ELF-1 (cell line): ENCODE results near the gene CAPN15.

ENCODE experiments used
- DNase-seq: peaks from one replicate; pipeline ENCODE4 v3.0.0-alpha.2; 2016; ENCODE audit warnings: low read depth, low spot score

Gene CAPN15

DNA sequence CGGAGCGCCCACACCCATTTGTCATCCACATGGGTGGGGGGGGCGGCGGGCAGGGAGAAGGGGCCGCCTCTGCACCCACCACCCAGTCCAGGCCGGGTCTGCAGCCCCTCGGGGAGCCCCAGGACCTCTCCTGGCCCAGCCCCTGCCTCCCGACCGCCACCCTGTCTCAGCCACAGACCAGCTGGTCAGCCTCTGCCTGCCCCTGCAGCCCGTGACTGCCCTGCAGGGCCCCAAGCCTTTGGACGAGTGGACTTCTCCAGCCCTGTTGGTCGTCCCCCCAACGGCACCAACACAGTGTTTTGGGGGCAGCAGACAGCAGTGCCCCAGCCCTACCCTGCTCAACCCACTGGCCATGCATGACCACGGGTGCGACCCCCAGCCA is 33.9 kb downstream of the CAPN15 start:
- DNase-seq, result no peak

DNA sequence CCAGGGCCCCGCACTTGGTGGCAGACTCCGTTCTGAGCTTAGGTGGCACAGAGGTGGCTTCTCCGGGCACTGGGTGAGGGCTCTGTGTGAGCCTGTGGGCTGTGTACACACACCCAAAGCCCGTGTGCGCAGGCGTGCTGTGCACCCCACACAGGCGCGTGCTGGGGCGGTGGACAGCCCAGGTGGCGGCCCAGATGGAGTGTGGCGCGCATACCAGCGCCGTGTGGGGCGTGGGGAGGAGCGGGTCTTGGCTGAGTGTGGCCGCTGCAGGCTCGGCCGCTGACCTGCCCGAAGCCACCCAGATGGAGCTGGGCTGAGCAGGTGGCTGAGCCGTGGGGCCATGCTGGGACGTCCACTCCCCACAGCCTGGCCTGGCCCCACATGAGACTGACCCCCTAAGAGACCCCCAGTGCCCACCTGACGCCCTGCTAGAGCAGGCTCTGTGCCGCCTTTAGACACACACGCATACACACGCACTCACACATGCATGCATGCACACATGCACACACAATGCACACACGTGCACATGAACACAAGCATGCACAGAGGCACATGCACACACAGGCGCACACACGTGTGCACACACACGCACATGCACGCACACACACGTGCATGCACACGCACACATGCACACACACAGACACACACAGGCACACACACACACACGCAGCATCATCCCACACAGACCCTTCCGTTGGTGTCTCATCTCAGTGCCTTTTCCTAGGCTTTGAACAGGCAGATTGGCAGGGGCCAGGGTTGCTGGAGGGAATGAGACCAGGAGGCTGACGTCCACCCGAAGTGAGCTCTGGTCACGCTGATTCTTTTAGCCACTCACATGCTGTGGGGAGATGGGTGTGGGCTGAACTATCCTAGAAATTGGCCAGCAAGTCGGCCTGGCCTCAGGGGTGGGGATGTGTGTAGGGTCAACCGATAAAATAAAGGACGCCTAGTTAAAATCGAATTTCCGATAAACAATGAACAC is 34.7 kb downstream of the CAPN15 start:
- DNase-seq, result no peak

DNA sequence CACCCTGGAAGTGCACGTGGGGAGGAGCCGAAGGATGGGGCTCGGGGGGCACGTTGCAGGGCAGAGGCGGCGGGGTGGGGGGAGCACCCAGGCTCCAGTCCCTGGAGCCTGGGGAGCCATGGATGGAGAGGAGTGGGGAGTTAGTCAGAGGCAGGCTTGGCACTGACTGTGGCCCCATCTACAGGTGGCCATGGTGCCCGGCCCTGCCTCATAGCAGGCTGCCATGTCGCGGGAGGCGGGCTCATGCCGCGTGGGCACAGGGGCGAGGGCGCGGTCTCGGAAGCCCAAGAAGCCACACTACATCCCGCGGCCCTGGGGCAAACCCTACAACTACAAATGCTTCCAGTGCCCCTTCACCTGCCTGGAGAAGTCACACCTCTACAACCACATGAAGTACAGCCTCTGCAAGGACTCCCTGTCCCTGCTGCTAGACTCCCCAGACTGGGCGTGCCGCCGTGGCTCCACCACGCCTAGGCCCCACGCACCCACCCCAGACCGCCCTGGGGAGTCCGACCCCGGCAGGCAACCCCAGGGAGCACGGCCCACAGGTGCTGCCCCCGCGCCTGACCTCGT is 35.6 kb downstream of the CAPN15 start:
- no peak for DNase-seq

DNA sequence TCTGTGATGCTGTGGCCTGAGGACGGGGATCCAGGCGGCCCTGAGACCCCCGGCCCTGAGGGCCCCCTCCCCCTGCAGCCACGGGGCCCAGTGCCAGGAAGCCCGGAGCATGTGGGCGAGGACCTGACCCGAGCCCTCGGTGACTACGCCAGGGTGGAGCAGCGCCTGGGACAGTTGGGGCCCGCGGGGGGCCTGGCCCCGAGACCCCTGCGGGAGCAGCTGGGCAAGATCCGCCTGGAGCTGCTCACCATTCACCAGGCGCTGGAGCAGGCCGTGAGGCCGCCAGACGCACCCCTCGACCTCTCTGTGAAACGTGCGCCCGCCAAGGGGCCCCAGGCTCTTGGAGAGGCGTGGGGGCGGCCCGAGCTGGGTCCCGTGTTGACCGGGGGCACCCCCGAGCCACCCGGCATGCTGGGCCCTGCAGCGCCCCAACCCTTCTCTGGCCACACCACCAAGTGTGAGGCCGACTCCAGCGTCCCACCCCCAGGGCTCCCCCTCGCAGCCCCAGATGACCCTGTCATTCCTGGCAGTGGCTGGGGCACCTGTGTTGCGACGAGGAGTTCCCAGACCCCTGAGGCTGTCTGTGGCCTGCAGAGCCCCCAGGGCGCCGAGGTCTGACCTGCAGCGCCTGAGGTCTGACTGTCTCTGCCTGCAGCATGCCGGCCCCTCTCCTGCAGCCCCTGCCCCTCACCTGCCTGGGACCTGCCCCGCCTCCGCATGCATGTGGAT is 37.3 kb downstream of the CAPN15 start:
- peak; percentile 46 for DNase-seq

DNA sequence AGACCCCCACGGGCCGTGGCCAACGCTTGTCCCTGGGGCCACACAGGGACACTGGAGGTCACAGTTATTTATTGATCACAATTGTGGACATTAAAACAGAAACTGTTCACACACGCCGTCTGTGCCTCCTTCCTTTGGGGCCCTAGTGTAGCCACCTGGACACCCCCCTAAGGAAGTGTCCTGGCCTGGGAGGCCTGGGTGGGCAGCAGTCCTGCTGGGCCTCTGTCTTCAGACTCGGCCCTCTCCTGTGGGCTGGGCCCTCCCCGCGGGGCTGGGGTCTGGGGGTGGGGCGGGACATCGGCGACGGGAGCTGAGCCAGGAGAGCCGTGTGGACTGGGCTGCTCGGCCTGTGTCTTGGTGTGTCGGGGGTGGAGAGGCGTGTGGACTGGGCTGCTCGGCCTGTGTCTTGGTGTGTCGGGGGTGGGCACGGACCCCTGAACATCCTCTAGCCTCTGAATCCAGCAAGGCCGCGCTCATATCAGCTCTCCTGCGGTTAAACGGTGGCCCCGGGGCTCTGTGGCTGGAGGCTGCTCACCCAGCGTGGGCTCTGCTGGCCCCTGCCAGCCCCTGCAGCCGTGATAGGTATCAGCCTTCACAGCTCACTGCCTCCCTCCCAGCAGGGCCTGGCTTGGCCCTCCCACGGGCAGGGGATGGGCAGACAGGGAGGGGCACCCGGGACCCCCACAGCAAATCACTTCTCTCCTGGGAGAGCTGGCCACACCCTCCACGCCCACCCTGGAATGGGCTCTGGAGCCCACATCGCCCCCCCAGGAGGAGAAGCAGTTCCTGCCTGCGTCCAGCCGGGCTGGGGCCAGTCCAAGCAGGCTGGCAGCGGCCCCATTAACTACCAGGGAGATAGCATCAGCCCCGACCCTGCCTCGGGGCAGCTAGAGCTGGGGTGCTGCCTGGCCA is 38.2 kb downstream of the CAPN15 start:
- peak; percentile 54 for DNase-seq

DNA sequence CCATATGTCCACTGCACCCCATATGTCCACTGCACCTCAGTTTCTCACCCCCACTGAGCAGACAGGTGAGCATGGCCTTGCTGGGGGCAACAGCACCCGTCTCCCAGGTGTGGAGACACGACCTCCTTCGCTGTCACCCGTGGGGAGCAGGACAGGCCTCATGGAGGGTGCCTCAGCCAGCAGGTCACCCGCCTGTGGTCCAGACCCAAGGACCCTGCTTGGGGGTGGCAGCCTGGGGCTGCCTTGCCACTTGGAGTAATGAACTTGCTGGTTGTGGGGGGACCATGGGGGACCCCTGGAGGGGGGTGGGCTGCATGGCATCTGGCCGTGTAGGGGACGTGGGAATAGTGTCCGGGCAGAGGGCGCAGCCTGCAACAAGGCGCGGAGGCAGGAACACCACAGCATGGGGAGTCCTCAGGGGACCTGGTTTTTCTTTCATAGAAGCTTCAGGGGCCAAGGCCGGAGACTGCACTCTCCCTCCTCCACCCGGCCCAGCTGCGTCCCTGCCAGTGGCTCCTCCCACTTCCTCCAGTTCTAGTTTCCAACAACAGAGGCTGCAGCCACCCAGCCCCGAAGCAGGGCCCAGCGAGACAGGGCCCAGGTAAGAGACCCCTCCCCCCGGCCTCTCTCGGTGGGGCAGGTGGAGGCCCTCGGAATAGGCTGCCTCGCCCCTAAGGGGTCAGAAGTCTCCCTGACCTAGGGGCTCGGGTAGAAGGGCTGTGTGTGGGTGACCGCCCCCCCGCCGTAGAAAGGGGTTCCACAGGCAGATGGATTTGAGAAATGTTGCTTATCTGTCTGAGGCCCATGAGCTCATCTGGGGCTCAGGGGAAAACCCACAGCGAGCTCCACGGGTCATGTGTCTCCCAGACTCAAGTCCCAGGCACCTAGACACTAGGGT is 39.2 kb downstream of the CAPN15 start, which contains the start of gene NHLRC4:
NHLRC4 (plus strand) TSS at position 531 of the 898 bp plus-strand sequence. CDS start 1,043 bp downstream, outside the sequence.
- peak; percentile 84 for DNase-seq

DNA sequence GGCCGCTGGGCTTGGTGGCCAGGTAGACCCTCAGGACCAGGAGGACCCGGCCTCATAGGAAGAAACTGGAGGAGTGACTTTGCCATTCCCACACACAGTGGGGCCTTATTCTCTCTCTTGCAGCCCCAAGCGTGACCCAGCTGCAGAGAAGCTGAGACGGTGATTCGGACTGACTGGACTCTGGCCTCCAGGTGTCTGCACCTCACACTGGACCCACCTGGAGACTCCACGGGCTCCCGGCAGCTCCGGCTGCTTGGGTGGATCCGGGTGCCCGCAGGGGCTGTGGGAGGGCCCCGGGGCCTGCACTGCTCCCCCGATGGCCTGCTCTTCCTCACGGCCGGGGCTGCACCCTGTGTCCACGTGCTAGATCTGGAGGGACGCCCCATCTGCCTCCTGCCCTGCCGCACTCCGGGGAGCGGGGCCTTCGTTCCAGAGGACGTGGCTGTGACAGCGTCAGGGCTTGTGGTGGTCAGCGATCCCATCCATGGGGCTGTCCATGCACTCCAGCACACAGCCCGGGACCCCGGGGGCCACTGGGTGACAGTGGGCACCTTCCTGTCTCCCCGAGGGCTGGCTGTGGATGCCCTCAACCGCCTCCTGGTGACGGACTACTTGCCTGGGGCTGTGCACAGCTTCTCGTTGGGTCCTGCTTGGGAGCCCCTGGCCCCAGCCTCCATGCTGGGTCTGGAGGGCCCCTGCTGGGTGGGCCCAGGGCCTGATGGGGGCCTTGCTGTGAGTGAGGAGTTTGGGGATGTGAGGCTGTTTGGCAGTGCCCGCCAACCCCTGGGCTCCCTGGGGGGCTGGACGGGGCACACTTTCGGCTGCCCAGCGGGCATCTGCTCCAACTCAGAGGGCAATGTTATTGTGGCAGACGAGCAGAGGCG is 40.1 kb downstream of the CAPN15 start:
- DNase-seq, result no peak

DNA sequence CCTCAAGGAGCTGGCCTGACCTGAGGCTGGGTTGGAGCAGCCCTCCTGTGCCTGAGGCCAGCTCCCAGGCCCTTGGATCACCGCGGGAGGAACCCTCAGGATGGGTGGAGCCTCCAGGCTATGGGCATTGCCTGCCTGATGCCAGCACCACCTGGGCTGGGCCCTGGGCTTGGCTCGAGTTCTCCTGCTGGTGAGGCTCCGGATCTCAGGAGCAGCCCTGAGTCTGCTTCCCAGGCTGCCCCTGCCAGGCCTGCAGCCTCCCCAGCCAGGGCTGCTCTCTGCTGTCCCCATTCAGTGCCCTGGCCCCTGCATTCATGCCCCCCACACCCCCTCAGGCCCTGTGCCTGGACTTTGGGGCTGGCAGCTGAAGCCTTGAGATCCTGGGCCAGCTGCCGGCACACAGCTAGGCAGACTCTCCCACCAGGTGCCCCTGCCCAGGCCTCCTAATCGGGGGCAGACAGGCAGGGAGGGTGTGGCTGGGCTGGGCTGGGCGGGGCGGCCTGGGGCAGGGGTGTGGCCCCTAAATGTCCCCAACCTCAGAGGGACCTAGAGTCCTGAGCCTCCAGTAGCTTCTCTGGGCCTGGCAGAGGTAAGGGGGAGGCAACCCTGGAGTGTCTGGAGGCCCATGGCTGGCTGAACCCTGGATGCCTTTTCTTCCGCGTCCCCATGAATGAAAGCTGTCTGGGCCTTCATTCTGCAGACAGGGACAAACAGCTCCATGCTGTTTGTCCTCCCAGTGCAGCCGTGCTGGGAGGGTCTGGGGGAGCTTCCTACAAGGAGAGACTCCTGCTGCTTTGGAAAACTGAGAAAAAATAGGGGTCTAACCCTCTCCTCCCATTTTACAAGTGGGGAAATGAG is 41.1 kb downstream of the CAPN15 start:
- no peak for DNase-seq

DNA sequence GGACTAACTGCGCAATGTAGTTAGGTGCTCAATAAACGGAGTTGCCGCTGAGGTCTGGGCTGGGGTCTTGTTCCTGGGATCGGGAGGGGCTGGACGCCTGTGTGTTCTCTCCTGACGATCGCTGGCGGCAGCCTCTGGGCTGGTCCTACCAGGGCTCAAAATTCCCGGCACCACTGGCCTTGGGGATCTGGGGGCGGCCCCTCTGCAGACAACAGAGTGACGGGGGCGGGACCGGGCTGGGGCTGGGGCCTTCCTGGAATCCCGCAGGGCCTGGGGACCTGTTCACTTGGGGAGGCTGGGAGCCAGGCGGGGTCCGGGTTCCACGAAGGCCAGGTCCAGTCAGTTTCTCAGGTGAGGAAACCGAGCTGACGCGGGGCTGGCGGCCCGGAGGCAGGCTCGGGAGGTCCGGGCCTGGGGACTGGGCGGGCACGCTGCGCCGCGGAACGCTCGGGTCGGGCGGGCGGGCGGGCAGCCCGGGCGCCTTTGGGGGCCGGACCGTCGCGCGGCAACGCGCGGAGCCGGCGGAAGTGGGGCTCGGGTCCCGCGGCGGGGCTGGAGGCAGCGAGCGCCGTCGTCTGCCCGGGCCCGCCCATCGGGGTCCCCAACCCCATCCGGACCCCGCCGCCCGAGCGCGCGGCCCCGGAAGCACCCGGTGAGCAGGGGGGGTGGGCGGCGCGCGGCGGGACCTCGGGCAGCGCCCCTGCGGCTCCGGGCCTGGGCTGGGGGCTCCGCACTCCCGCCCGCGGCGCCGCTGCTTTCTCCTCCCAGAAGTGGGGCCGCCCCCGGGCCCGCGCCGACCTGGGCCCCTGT is 42.1 kb downstream of the CAPN15 start, which contains the start of gene PIGQ:
PIGQ (plus strand) TSS at position 524 of the 810 bp plus-strand sequence. CDS start 4,107 bp downstream, outside the sequence.
- peak; percentile 66 for DNase-seq

DNA sequence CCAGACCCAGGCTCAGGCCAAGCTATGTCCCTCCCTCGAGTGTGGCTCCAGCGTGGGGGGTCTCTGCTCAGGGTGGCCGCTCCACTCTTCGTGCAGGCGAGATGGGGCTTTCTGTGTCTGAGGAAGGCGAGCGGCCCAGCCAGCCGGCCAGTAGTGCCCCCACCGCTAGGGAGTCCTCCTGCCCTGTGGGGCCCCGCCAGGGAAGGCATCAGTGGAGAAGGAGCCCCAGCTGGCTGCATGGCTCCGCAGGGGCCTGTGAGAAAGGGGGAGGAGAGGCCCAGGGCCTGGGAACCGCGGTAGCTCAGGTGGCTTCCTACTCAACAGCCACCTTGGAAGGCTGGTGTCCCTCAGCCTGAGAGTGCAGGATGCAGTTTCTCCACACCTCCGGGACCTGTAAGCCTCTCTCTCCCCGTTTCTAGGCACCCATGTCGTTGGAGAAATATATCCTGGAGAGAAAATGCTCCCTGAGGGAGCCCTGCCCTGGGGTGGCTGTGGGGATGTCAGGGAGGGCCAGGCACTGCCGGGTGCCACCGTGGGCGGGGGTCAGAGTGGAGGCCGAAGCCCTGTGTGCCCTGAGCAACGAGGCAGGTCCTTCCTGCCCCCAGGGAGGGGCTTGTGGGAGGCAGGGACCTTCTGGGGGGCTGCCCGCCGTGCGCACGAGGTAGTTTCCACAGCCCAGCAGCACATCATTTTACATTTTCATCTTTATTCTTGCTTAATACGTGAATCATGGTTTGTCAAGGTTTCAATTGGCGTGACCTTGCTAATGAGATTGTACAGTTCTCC is 45.5 kb downstream of the CAPN15 start:
- no peak for DNase-seq

DNA sequence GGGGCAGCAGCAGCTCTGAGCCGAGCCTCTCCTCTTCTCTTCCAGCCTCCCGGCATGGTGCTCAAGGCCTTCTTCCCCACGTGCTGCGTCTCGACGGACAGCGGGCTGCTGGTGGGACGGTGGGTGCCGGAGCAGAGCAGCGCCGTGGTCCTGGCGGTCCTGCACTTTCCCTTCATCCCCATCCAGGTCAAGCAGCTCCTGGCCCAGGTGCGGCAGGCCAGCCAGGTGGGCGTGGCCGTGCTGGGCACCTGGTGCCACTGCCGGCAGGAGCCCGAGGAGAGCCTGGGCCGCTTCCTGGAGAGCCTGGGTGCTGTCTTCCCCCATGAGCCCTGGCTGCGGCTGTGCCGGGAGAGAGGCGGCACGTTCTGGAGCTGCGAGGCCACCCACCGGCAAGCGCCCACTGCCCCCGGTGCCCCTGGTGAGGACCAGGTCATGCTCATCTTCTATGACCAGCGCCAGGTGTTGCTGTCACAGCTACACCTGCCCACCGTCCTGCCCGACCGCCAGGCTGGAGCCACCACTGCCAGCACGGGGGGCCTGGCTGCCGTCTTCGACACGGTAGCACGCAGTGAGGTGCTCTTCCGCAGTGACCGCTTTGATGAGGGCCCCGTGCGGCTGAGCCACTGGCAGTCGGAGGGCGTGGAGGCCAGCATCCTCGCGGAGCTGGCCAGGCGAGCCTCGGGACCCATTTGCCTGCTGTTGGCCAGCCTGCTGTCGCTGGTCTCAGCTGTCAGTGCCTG is 46.7 kb downstream of the CAPN15 start:
- DNase-seq, result no peak

DNA sequence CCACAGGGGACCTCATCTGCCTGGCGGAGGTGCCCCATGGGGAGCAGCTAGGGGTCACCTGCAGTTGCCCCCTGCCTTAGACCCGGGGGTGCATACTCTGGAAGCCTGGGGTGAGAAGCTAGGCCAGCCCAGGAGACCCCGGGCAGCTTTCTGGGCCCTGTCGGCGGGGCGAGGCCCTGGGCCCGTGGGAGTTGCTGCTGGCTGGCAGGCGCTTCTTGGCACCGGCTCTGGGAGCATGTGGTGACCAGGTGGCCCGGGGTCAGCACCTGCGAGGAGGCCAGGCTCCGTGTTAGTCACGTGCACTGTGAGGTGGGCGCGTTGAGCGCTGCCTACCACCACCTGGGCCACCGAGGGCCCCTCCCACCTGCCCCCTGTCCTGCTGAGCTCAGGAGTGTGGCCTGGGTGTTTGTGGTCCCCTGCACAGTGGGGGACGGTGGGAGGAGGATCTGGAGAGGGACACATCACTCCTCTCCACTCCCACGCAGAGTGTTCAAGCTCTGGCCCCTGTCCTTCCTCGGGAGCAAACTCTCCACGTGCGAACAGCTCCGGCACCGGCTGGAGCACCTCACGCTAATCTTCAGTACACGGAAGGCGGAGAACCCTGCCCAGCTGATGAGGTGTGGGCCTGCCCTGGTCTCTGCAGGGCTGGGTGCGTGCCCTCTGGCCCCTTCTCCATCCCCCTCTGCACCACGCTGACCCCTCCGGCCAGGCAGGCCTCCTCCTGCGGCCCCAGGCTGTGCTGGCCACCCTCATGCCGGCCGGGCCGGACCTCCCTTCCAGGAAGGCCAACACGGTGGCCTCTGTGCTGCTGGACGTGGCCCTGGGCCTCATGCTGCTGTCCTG is 48.1 kb downstream of the CAPN15 start:
- no peak for DNase-seq

DNA sequence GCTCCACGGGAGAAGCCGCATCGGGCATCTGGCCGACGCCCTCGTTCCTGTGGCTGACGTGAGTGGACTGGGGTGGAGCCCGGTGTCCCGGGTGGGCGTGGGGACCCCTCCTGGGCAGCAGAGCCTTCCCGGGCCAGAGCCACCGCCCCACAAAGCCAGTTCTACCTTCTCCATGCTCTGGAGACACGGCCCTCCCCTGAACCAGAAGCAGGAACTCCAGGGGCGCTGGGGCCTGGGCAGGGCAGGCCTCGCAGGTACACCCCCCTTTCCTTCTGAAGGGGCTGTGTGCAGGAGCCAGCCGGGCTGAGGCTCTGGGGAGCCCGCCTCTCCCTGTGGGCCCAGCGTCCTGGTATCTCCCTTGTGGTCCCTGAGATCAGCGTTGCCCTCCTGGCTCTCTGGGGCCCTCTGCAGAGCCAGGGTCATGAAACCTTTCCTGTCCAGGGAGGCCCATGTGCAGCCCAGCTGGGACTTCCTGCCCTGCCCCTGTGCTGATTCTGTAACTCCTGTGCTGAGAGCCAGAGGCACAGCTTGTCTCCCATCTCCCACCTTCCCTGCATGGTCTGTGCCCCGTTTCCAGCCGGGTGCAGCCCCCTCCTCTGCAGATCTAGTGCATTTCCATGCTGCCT is 48.8 kb downstream of the CAPN15 start:
- DNase-seq, result no peak

DNA sequence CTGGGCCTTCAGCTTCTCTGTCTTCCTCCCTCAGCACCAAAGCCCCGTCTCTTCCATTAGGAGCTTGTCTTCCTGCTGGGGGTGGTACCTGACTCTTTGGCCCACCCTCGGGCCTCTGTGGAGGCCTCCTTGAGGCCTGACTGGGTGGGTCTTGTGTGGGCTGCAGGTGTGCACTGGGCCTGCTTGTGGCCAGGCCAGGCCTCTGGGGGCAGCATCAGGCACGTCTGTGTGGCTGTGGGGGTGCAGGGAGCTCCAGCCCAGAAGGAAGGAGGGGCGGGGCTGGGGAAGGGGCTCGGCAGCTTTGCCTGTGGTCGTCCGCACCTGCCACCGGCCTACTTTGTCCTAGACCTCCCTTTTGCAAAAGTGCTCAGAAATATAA is 49.3 kb downstream of the CAPN15 start:
- no peak for DNase-seq
